Stimulated activated naive CD8-positive, alpha-beta T cell treated with anti-CD3 and anti-CD28 coated beads, Interleukin-15, Interleukin-2, amounts not matched to agents 100 ng/mL and 50 ng/mL, for 24 hours (primary cell): ENCODE measurements around the gene MMP24OS.

Experiments used
- H3K27ac Mint-ChIP-seq: one replicate; pipeline ENCODE4 v1.8.0; 2021; ENCODE audit warnings: mild to moderate bottlenecking, mixed read lengths
- H3K27me3 Mint-ChIP-seq: one replicate; pipeline ENCODE4 v1.8.0; 2021; ENCODE audit warnings: mixed read lengths
- H3K36me3 Mint-ChIP-seq: one replicate; pipeline ENCODE4 v1.8.0; 2021; ENCODE audit warnings: low read depth, mixed read lengths
- H3K4me1 Mint-ChIP-seq: one replicate; pipeline ENCODE4 v1.8.0; 2021; ENCODE audit warnings: low read depth, mixed read lengths
- H3K4me3 Mint-ChIP-seq: one replicate; pipeline ENCODE4 v1.8.0; 2021; ENCODE audit warnings: mild to moderate bottlenecking, mixed read lengths
- H3K9me3 Mint-ChIP-seq: one replicate; pipeline ENCODE4 v1.8.0; 2021; ENCODE audit warnings: mixed read lengths

The MMP24OS gene

GRCh38 chr20:35300469-35301262 is 22.7 kb upstream of the MMP24OS start:
- Mint-ChIP-seq H3K36me3 (no peaks in the 10 kb centered on the region), H3K27ac (no peak overlapping the region), H3K27me3 (no peaks in the 10 kb centered on the region), H3K4me3 (no peak overlapping the region), H3K9me3 (no peaks in the 10 kb centered on the region), H3K4me1 (peaks cover 33% of the 10 kb centered on the region)

- no peak overlapping the region for H3K27ac Mint-ChIP-seq
- no peaks in the 10 kb centered on the region for H3K9me3 Mint-ChIP-seq
- peaks cover 24% of the 10 kb centered on the region for H3K4me1 Mint-ChIP-seq
Observed at GRCh38 chr20:35299780-35300179, 21.9 kb upstream of the MMP24OS start.

GRCh38 chr20:35298264-35298663 is 20.3 kb upstream of the MMP24OS start:
- no peak overlapping the region for H3K27ac Mint-ChIP-seq
- peaks cover 9% of the 10 kb centered on the region for H3K4me1 Mint-ChIP-seq
- H3K9me3 Mint-ChIP-seq: no peaks in the 10 kb centered on the region
- no peaks in the 10 kb centered on the region for H3K36me3 Mint-ChIP-seq
- H3K27me3 Mint-ChIP-seq: no peaks in the 10 kb centered on the region
- H3K4me3 Mint-ChIP-seq: no peak overlapping the region

More at GRCh38 chr20:35299780-35300179, 21.9 kb upstream of the MMP24OS start:
- no peak overlapping the region for H3K4me3 Mint-ChIP-seq
- no peaks in the 10 kb centered on the region for H3K27me3 Mint-ChIP-seq
- no peaks in the 10 kb centered on the region for H3K36me3 Mint-ChIP-seq

- Mint-ChIP-seq H3K4me3 (no peak overlapping the region), H3K27me3 (no peaks in the 10 kb centered on the region), H3K4me1 (peaks cover 4% of the 10 kb centered on the region), H3K27ac (no peak overlapping the region), H3K36me3 (no peaks in the 10 kb centered on the region), H3K9me3 (no peaks in the 10 kb centered on the region)
Observed at GRCh38 chr20:35297740-35298139, 19.8 kb upstream of the MMP24OS start.

- Mint-ChIP-seq H3K4me1 (no peaks in the 10 kb centered on the region), H3K27me3 (no peaks in the 10 kb centered on the region), H3K9me3 (no peaks in the 10 kb centered on the region), H3K36me3 (no peaks in the 10 kb centered on the region), H3K4me3 (no peak overlapping the region), H3K27ac (no peak overlapping the region)
Observed at GRCh38 chr20:35297155-35297554, 19.2 kb upstream of the MMP24OS start.

- Mint-ChIP-seq H3K9me3 (no peaks in the 10 kb centered on the region), H3K27me3 (no peaks in the 10 kb centered on the region), H3K4me1 (no peaks in the 10 kb centered on the region), H3K36me3 (no peaks in the 10 kb centered on the region), H3K4me3 (no peak overlapping the region), H3K27ac (no peak overlapping the region)
Observed at GRCh38 chr20:35296101-35296554, 18.2 kb upstream of the MMP24OS start.

GRCh38 chr20:35295674-35296073 is 17.8 kb upstream of the MMP24OS start:
- Mint-ChIP-seq H3K27me3 (no peaks in the 10 kb centered on the region), H3K4me1 (no peaks in the 10 kb centered on the region), H3K27ac (no peak overlapping the region), H3K4me3 (no peak overlapping the region), H3K9me3 (no peaks in the 10 kb centered on the region), H3K36me3 (no peaks in the 10 kb centered on the region)

GRCh38 chr20:35295058-35295457 is 17.1 kb upstream of the MMP24OS start:
- H3K9me3 Mint-ChIP-seq: no peaks in the 10 kb centered on the region
- no peak overlapping the region for H3K27ac Mint-ChIP-seq
- no peak overlapping the region for H3K4me3 Mint-ChIP-seq
- H3K27me3 Mint-ChIP-seq: no peaks in the 10 kb centered on the region
- H3K36me3 Mint-ChIP-seq: no peaks in the 10 kb centered on the region
- H3K4me1 Mint-ChIP-seq: no peaks in the 10 kb centered on the region

- Mint-ChIP-seq H3K4me1 (no peaks in the 10 kb centered on the region), H3K36me3 (no peaks in the 10 kb centered on the region), H3K9me3 (no peaks in the 10 kb centered on the region), H3K27ac (no peak overlapping the region), H3K27me3 (no peaks in the 10 kb centered on the region), H3K4me3 (no peak overlapping the region)
Observed at GRCh38 chr20:35294293-35294685, 16.4 kb upstream of the MMP24OS start.

GRCh38 chr20:35293303-35294292 is 15.7 kb upstream of the MMP24OS start:
- Mint-ChIP-seq H3K4me3 (no peak overlapping the region), H3K27me3 (no peaks in the 10 kb centered on the region), H3K27ac (no peak overlapping the region), H3K36me3 (no peaks in the 10 kb centered on the region), H3K9me3 (no peaks in the 10 kb centered on the region), H3K4me1 (no peaks in the 10 kb centered on the region)

GRCh38 chr20:35292504-35293285 is 14.8 kb upstream of the MMP24OS start:
- Mint-ChIP-seq H3K9me3 (no peaks in the 10 kb centered on the region), H3K36me3 (no peaks in the 10 kb centered on the region), H3K4me1 (no peaks in the 10 kb centered on the region), H3K27me3 (no peaks in the 10 kb centered on the region), H3K27ac (no peak overlapping the region), H3K4me3 (no peak overlapping the region)

GRCh38 chr20:35291654-35292503 is 14.0 kb upstream of the MMP24OS start, which contains the start of gene FAM83C:
TSS of gene FAM83C (minus strand) at chr20:35292425. CDS start at chr20:35292304, 121 bp downstream.
- H3K4me3 Mint-ChIP-seq: no peak within 1 kb of the TSS
- no peaks in the 10 kb centered on the region for H3K9me3 Mint-ChIP-seq
- no peaks in the 10 kb centered on the region for H3K27me3 Mint-ChIP-seq
- H3K27ac Mint-ChIP-seq: no peak within 1 kb of the TSS
- H3K36me3 Mint-ChIP-seq: no peaks in the 10 kb centered on the region
- no peaks in the 10 kb centered on the region for H3K4me1 Mint-ChIP-seq

GRCh38 chr20:35290887-35291417 is 13.0 kb upstream of the MMP24OS start:
- no peaks in the 10 kb centered on the region for H3K27me3 Mint-ChIP-seq
- no peak overlapping the region for H3K27ac Mint-ChIP-seq
- H3K36me3 Mint-ChIP-seq: no peaks in the 10 kb centered on the region
- peaks cover 2% of the 10 kb centered on the region for H3K4me1 Mint-ChIP-seq
- no peak overlapping the region for H3K4me3 Mint-ChIP-seq
- H3K9me3 Mint-ChIP-seq: no peaks in the 10 kb centered on the region
